Activated naive CD4-positive, alpha-beta T cell treated with anti-CD3 and anti-CD28 coated beads, Interleukin-2, amount 10 ng/mL, durations not matched to agents 7 days and 5 days (primary cell): ENCODE results near the gene TCIRG1.
A peak's percentile ranks its signal among the peaks of the same experiment; 100 is the strongest.

Experiments
- CTCF ChIA-PET: fragments of 350-600 bp; sonication (Branson Sonifier 250); formaldehyde crosslinking; loops from one replicate; lab custom pipeline; 2021; ENCODE audit warnings: antibody characterized with exemption; lab: Charles Lee
- DNase-seq: peaks from one replicate; pipeline ENCODE4 v3.0.0-alpha.2; 2020
- H3K27ac Mint-ChIP-seq: one replicate; pipeline ENCODE4 v1.8.0; 2021; ENCODE audit warnings: mild to moderate bottlenecking, moderate library complexity, mixed read lengths
- H3K27me3 Mint-ChIP-seq: one replicate; pipeline ENCODE4 v1.8.0; 2021; ENCODE audit warnings: mild to moderate bottlenecking, mixed read lengths
- H3K36me3 Mint-ChIP-seq: one replicate; pipeline ENCODE4 v1.8.0; 2021; ENCODE audit warnings: mixed read lengths
- H3K4me1 Mint-ChIP-seq: one replicate; pipeline ENCODE4 v1.8.0; 2021; ENCODE audit warnings: mixed read lengths
- H3K4me3 Mint-ChIP-seq: one replicate; pipeline ENCODE4 v1.8.0; 2021; ENCODE audit warnings: mild to moderate bottlenecking, moderate library complexity, mixed read lengths
- H3K9me3 Mint-ChIP-seq: one replicate; pipeline ENCODE4 v1.8.0; 2021; ENCODE audit warnings: mixed read lengths

TCIRG1 gene

GRCh38 chr11:68042219-68043028 is 3.6 kb downstream of the TCIRG1 start:
- Mint-ChIP-seq H3K27ac (peak overlapping the region; percentile 45), H3K4me3 (no peak overlapping the region), H3K4me1 (peaks cover 19% of the 10 kb centered on the region), H3K9me3 (no peaks in the 10 kb centered on the region), H3K36me3 (peaks cover 11% of the 10 kb centered on the region), H3K27me3 (no peaks in the 10 kb centered on the region)
- DNase-seq, result no peak
- CTCF ChIA-PET, result interaction anchor here (0.6 kb wide), 1 partner anchor 156 kb away, joined by 3 read pairs; no protein-coding TSS in a partner anchor

- no peak for DNase-seq
- CTCF ChIA-PET, result no interaction called here
- Mint-ChIP-seq H3K9me3 (no peaks in the 10 kb centered on the region), H3K36me3 (peaks cover 13% of the 10 kb centered on the region), H3K27ac (no peak overlapping the region), H3K4me1 (peaks cover 15% of the 10 kb centered on the region), H3K4me3 (no peak overlapping the region), H3K27me3 (no peaks in the 10 kb centered on the region)
These were observed 4.2 kb downstream of the TCIRG1 start for GRCh38 chr11:68043029-68043348.

- CTCF ChIA-PET, result no interaction called here
- Mint-ChIP-seq H3K27ac (no peak overlapping the region), H3K27me3 (no peaks in the 10 kb centered on the region), H3K36me3 (peaks cover 16% of the 10 kb centered on the region), H3K4me1 (peaks cover 15% of the 10 kb centered on the region), H3K9me3 (no peaks in the 10 kb centered on the region), H3K4me3 (no peak overlapping the region)
- DNase-seq, result no peak
These were observed 4.7 kb downstream of the TCIRG1 start for GRCh38 chr11:68043349-68044144.

- CTCF ChIA-PET, result no interaction called here
- Mint-ChIP-seq H3K27ac (no peak overlapping the region), H3K27me3 (no peaks in the 10 kb centered on the region), H3K9me3 (no peaks in the 10 kb centered on the region), H3K4me3 (no peak overlapping the region), H3K4me1 (peaks cover 15% of the 10 kb centered on the region), H3K36me3 (peaks cover 16% of the 10 kb centered on the region)
- DNase-seq, result no peak
These were observed 5.5 kb downstream of the TCIRG1 start for GRCh38 chr11:68044145-68044813.

GRCh38 chr11:68044898-68045351 is 6.1 kb downstream of the TCIRG1 start:
- CTCF ChIA-PET, result no interaction called here
- peaks cover 15% of the 10 kb centered on the region for H3K4me1 Mint-ChIP-seq

GRCh38 chr11:68047437-68048290 is 8.8 kb downstream of the TCIRG1 start:
- CTCF ChIA-PET, result no interaction called here
- H3K4me3 Mint-ChIP-seq, result no peak overlapping the region
- no peaks in the 10 kb centered on the region for H3K9me3 Mint-ChIP-seq
- H3K36me3 Mint-ChIP-seq, result peaks cover 28% of the 10 kb centered on the region
- H3K27ac Mint-ChIP-seq, result no peak overlapping the region
- H3K27me3 Mint-ChIP-seq, result no peaks in the 10 kb centered on the region
- no peak for DNase-seq
- H3K4me1 Mint-ChIP-seq, result no peaks in the 10 kb centered on the region

More at GRCh38 chr11:68044898-68045351, 6.1 kb downstream of the TCIRG1 start:
- no peak for DNase-seq
- Mint-ChIP-seq H3K9me3 (no peaks in the 10 kb centered on the region), H3K27me3 (no peaks in the 10 kb centered on the region), H3K4me3 (no peak overlapping the region), H3K36me3 (peaks cover 16% of the 10 kb centered on the region), H3K27ac (no peak overlapping the region)

- Mint-ChIP-seq H3K27me3 (no peaks in the 10 kb centered on the region), H3K4me3 (no peak overlapping the region), H3K36me3 (peaks cover 33% of the 10 kb centered on the region), H3K9me3 (no peaks in the 10 kb centered on the region), H3K4me1 (no peaks in the 10 kb centered on the region), H3K27ac (no peak overlapping the region)
- no peak for DNase-seq
- CTCF ChIA-PET, result no interaction called here
These were observed 10.1 kb downstream of the TCIRG1 start for GRCh38 chr11:68048681-68049508.

- no peaks in the 10 kb centered on the region for H3K4me1 Mint-ChIP-seq
- H3K4me3 Mint-ChIP-seq, result no peak overlapping the region
- CTCF ChIA-PET, result no interaction called here
- no peaks in the 10 kb centered on the region for H3K27me3 Mint-ChIP-seq
- DNase-seq, result no peak
- H3K9me3 Mint-ChIP-seq, result no peaks in the 10 kb centered on the region
- H3K36me3 Mint-ChIP-seq, result peaks cover 31% of the 10 kb centered on the region
- no peak overlapping the region for H3K27ac Mint-ChIP-seq
These were observed 10.9 kb downstream of the TCIRG1 start for GRCh38 chr11:68049509-68050370.

- peaks cover 31% of the 10 kb centered on the region for H3K36me3 Mint-ChIP-seq
- no peak overlapping the region for H3K27ac Mint-ChIP-seq
- no peak for DNase-seq
- H3K9me3 Mint-ChIP-seq, result no peaks in the 10 kb centered on the region
- CTCF ChIA-PET, result no interaction called here
- no peaks in the 10 kb centered on the region for H3K4me1 Mint-ChIP-seq
- no peak overlapping the region for H3K4me3 Mint-ChIP-seq
- no peaks in the 10 kb centered on the region for H3K27me3 Mint-ChIP-seq
These were observed 11.6 kb downstream of the TCIRG1 start for GRCh38 chr11:68050371-68050841.

- no peaks in the 10 kb centered on the region for H3K9me3 Mint-ChIP-seq
- peak overlapping the region; percentile 11 for H3K27ac Mint-ChIP-seq
- H3K4me1 Mint-ChIP-seq, result no peaks in the 10 kb centered on the region
- CTCF ChIA-PET, result no interaction called here
- H3K27me3 Mint-ChIP-seq, result no peaks in the 10 kb centered on the region
- no peak for DNase-seq
- H3K4me3 Mint-ChIP-seq, result no peak overlapping the region
- H3K36me3 Mint-ChIP-seq, result peaks cover 31% of the 10 kb centered on the region
These were observed 12.6 kb downstream of the TCIRG1 start for GRCh38 chr11:68051191-68052136.

- CTCF ChIA-PET, result no interaction called here
- H3K4me1 Mint-ChIP-seq, result no peaks in the 10 kb centered on the region
- DNase-seq, result no peak
- H3K36me3 Mint-ChIP-seq, result peaks cover 27% of the 10 kb centered on the region
- no peak overlapping the region for H3K4me3 Mint-ChIP-seq
- no peak overlapping the region for H3K27ac Mint-ChIP-seq
- no peaks in the 10 kb centered on the region for H3K9me3 Mint-ChIP-seq
- H3K27me3 Mint-ChIP-seq, result no peaks in the 10 kb centered on the region
These were observed 13.5 kb downstream of the TCIRG1 start for GRCh38 chr11:68052137-68052873.
